HepG2 (cell line): ENCODE data around the gene KATNA1. TPM values are rescaled to one million over a fixed set of nuclear protein-coding genes. Genes with fewer than 3 reads are reported as not detected.

Source experiments
- ARNTL ChIP-seq: sonication (generic); formaldehyde crosslinking; IDR thresholded peaks from 2 replicates; pipeline ENCODE4 v1.4.0; 2020; ENCODE audit warnings: mild to moderate bottlenecking, missing genetic modification reagents
- ASH2L ChIP-seq: fragments of 300-600, 200-600 bp; sonication (generic); IDR thresholded peaks from 2 replicates; pipeline ENCODE4 v1.7.0; 2017; ENCODE audit warnings: low read depth, mild to moderate bottlenecking, moderate library complexity, mixed read lengths, low read length; ENCODE audit not compliant: insufficient read length
- BRCA1 ChIP-seq: sonication (generic); formaldehyde crosslinking; IDR thresholded peaks from 2 replicates; pipeline ENCODE4 v1.4.0; 2020; ENCODE audit warnings: missing genetic modification reagents
- DZIP1 ChIP-seq: sonication (generic); formaldehyde crosslinking; IDR thresholded peaks from 2 replicates; pipeline ENCODE4 v1.5.0; 2020; ENCODE audit warnings: mild to moderate bottlenecking, missing genetic modification reagents
- HMGXB3 ChIP-seq: sonication (generic); formaldehyde crosslinking; IDR thresholded peaks from 2 replicates; pipeline ENCODE4 v1.4.0; 2020; ENCODE audit warnings: missing genetic modification reagents, borderline replicate concordance
- HNF4A ChIP-seq: sonication (generic); formaldehyde crosslinking; IDR thresholded peaks from 2 replicates; pipeline ENCODE4 v1.4.0; 2020; ENCODE audit warnings: missing genetic modification reagents
- MTA3 ChIP-seq: sonication (generic); formaldehyde crosslinking; IDR thresholded peaks from 2 replicates; pipeline ENCODE4 v1.4.0; 2020; ENCODE audit warnings: missing genetic modification reagents
- NR1H2 ChIP-seq: sonication (generic); formaldehyde crosslinking; IDR thresholded peaks from 2 replicates; pipeline ENCODE4 v1.8.1; 2022; ENCODE audit warnings: low read depth, missing genetic modification reagents, borderline replicate concordance
- RELA ChIP-seq: sonication (generic); formaldehyde crosslinking; IDR thresholded peaks from 2 replicates; pipeline ENCODE4 v1.4.0; 2020; ENCODE audit warnings: missing genetic modification reagents
- RFX1 ChIP-seq: fragments of 450-650 bp; IDR thresholded peaks from 2 replicates; pipeline ENCODE4 v1.6.1; 2017
- RXRB ChIP-seq: IDR thresholded peaks from 2 replicates; pipeline ENCODE4 v1.6.1; 2016; ENCODE audit warnings: borderline replicate concordance, missing genetic modification reagents, missing compliant biosample characterization
- SIX4 ChIP-seq: sonication (generic); formaldehyde crosslinking; IDR thresholded peaks from 2 replicates; pipeline ENCODE4 v1.4.0; 2020; ENCODE audit warnings: missing genetic modification reagents
- SSRP1 ChIP-seq: IDR thresholded peaks from 2 replicates; pipeline ENCODE4 v1.6.1; 2016; ENCODE audit warnings: control low read depth
- TEAD3 ChIP-seq: optimal IDR thresholded peaks from 2 replicates; pipeline ENCODE3; 2016; ENCODE audit warnings: borderline replicate concordance
- ZBTB33 ChIP-seq: sonication (generic); formaldehyde crosslinking; IDR thresholded peaks from 2 replicates; pipeline ENCODE4 v1.4.0; 2020; ENCODE audit warnings: missing genetic modification reagents
- ZFP82 ChIP-seq: sonication (generic); formaldehyde crosslinking; IDR thresholded peaks from 2 replicates; pipeline ENCODE4 v1.5.1; 2020; ENCODE audit warnings: mild to moderate bottlenecking, missing genetic modification reagents, borderline replicate concordance
- ZNF121 ChIP-seq: sonication (generic); formaldehyde crosslinking; IDR thresholded peaks from 2 replicates; pipeline ENCODE4 v1.5.0; 2020; ENCODE audit warnings: mild to moderate bottlenecking, missing genetic modification reagents
- ZNF317 ChIP-seq: sonication (generic); formaldehyde crosslinking; IDR thresholded peaks from 2 replicates; pipeline ENCODE4 v1.5.0; 2020; ENCODE audit warnings: mild to moderate bottlenecking, missing genetic modification reagents
- ZNF619 ChIP-seq: sonication (generic); formaldehyde crosslinking; IDR thresholded peaks from 2 replicates; pipeline ENCODE4 v1.4.0; 2020; ENCODE audit warnings: mild to moderate bottlenecking, missing genetic modification reagents
- ZNF782 ChIP-seq: sonication (generic); formaldehyde crosslinking; IDR thresholded peaks from 2 replicates; pipeline ENCODE4 v1.4.0; 2020; ENCODE audit warnings: missing genetic modification reagents, mild to moderate bottlenecking, borderline replicate concordance
- ZNF788 ChIP-seq: sonication (generic); formaldehyde crosslinking; IDR thresholded peaks from 2 replicates; pipeline ENCODE4 v1.5.0; 2020; ENCODE audit warnings: mild to moderate bottlenecking, missing genetic modification reagents, borderline replicate concordance
- polyA plus RNA-seq, 8 experiments: library from polyadenylated mRNA; depleted of rRNA in 3 of 8; stranded (reverse) in 7 of 8; unstranded in 1 of 8; fragments of >200 nt; fragmentation: Illumina TruSeq in 4 of 8; extraction: Trizol in 4 of 8; gene quantifications; 2 replicates each; pipeline versions ENCODE4 v1.2.1 to v1.2.3, GENCODE V29; 2011 to 2016; ENCODE audit warnings: low read depth in 4 of 8, missing spikeins in 1 of 8, mixed read lengths in 1 of 8; ENCODE audit not compliant: insufficient read depth in 1 of 8
- total RNA-seq, 5 experiments: library from RNA; depleted of rRNA; stranded (reverse); fragments of >200 nt; fragmentation: Illumina TruSeq; extraction: Trizol; gene quantifications; 2 replicates each; pipeline ENCODE4 v1.2.3, GENCODE V29; 2016; ENCODE audit warnings: low read depth in 1 of 5

Gene KATNA1
- total and polyA plus RNA-seq, 2 of the 13 experiments (the other 11 are each of a cell fraction or from before 2014, with no cell fraction given) = 14.8 to 25.3 TPM

- TF ChIP-seq MTA3 (CRISPR knock-in tag) (no peak), ZFP82 (CRISPR knock-in tag) (no peak), ZBTB33 (CRISPR knock-in tag) (no peak), ZNF121 (CRISPR knock-in tag) (peak; percentile 86), DZIP1 (CRISPR knock-in tag) (no peak), RXRB (no peak), ZNF788 (CRISPR knock-in tag) (no peak), RFX1 (no peak), HNF4A (CRISPR knock-in tag) (peak; percentile 26; the same call in 1 of the 2 replicates), ARNTL (CRISPR knock-in tag) (no peak), HMGXB3 (CRISPR knock-in tag) (no peak), SSRP1 (CRISPR knock-in tag) (no peak), ZNF619 (CRISPR knock-in tag) (no peak), ASH2L (no peak), TEAD3 (CRISPR knock-in tag) (no peak), BRCA1 (no peak), ZNF782 (no peak), ZNF317 (no peak), SIX4 (CRISPR knock-in tag) (no peak), RELA (CRISPR knock-in tag) (no peak), NR1H2 (CRISPR knock-in tag) (no peak)
Measured at GRCh38 chr6:149657441-149657840, 8.9 kb upstream of the KATNA1 start (continued).
